ENCODE data around the gene EXOSC3.

DNA sequence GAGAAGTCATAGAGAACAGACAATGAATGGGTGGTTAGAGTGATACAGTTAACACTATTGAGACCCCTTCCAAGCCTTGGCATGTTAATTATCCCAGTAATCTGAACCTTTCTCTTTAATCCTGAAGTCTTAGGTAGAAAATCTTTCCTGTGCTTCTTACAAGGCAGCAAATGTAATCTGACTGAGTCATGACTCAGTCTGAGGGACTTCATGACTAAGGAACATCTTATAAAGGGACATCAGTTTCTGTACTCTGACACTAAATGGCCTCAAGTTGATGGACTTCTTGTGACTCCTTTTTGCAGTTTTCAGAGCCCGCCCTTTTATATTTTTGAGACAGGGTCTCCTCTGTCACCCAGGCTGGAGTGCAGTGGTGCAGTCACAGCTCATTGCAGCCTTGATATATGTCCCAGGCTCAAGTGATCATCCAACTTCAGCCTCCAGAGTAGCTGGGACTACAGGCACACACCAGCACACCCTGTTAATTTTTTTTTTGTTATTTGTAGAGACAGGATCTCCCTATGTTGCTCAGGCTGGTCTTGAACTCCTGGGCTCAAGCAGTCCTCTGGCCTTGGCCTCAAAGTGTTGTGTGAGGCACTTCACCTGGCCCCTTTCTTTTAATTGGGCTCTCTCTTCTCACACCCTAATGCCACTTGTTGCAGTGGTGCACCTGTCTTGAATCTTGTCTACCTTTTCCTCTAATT lies 9.5 kb downstream of the EXOSC3 start:
- TF ChIP-seq CTCF (conservative IDR thresholded peaks at IDR 0.05; ENCODE audit: low read length) (no peak), EZH2phosphoT487 (IDR thresholded peaks at IDR 0.05; ENCODE audit: borderline replicate concordance, low read depth, low read length) (no peak)

Data from OCI-LY7 (cell line).